HepG2 (cell line): ENCODE data around the gene USP20. TPM values are rescaled to one million over a fixed set of nuclear protein-coding genes. Genes with fewer than 3 reads are reported as not detected.

Experiments used
- CBFB ChIP-seq: sonication (generic); formaldehyde crosslinking; IDR thresholded peaks from 2 replicates; pipeline ENCODE4 v1.4.0; 2020; ENCODE audit warnings: missing genetic modification reagents
- CEBPG ChIP-seq: IDR thresholded peaks from 2 replicates; pipeline ENCODE4 v1.6.1; 2016
- CREB1 ChIP-seq, 2 experiments: fragments of 450-650 bp in 1 of 2; IDR thresholded peaks; 2 replicates each; pipeline ENCODE4 v1.6.1; 2016 to 2017; ENCODE audit warnings: control low read depth in 1 of 2, mild to moderate bottlenecking in 1 of 2, missing compliant biosample characterization in 1 of 2, missing genetic modification characterization in 1 of 2
- FOXK2 ChIP-seq: fragments of 450-650 bp; IDR thresholded peaks from 2 replicates; pipeline ENCODE4 v1.6.1; 2016
- GABPA ChIP-seq, 2 experiments: IDR thresholded peaks; 2 replicates each; pipeline ENCODE4 v1.6.1; 2011 to 2016; ENCODE audit warnings: low read depth in 2 of 2, low read length in 1 of 2, missing biosample characterization in 1 of 2, missing genetic modification characterization in 1 of 2
- HDAC6 ChIP-seq: fragments of 200-600 bp; sonication (generic); IDR thresholded peaks from 2 replicates; pipeline ENCODE4 v1.7.0; 2017; ENCODE audit warnings: mild to moderate bottlenecking, antibody characterized with exemption, low read length, low read depth
- JDP2 ChIP-seq: sonication (generic); formaldehyde crosslinking; IDR thresholded peaks from 2 replicates; pipeline ENCODE4 v1.8.1; 2022; ENCODE audit warnings: missing genetic modification reagents, borderline replicate concordance
- POGZ ChIP-seq: sonication (generic); formaldehyde crosslinking; IDR thresholded peaks from 2 replicates; pipeline ENCODE4 v1.4.0; 2020; ENCODE audit warnings: mild to moderate bottlenecking, missing genetic modification reagents
- POLR2A ChIP-seq, 2 experiments: IDR thresholded peaks; 2 replicates each; pipeline ENCODE4 v1.6.1; 2011; ENCODE audit warnings: low read depth in 2 of 2, low read length in 2 of 2, mild to moderate bottlenecking in 1 of 2, moderate library complexity in 1 of 2; ENCODE audit not compliant: insufficient read depth in 1 of 2
- REPIN1 ChIP-seq: sonication (generic); formaldehyde crosslinking; IDR thresholded peaks from 2 replicates; pipeline ENCODE4 v1.8.0; 2022; ENCODE audit warnings: missing genetic modification reagents, low read depth, mild to moderate bottlenecking, borderline replicate concordance
- SIN3A ChIP-seq: IDR thresholded peaks from 2 replicates; pipeline ENCODE4 v1.6.1; 2011; ENCODE audit warnings: low read depth, mild to moderate bottlenecking, control low read depth, low read length, borderline replicate concordance
- SYNCRIP ChIP-seq: fragments of 200-400 bp; formaldehyde crosslinking; IDR thresholded peaks from 2 replicates; pipeline ENCODE4 v1.6.1; 2018; ENCODE audit warnings: mild to moderate bottlenecking, low read depth, low read length; ENCODE audit not compliant: insufficient read depth
- ZMYM4 ChIP-seq: sonication (generic); formaldehyde crosslinking; IDR thresholded peaks from 2 replicates; pipeline ENCODE4 v1.8.1; 2023; ENCODE audit warnings: mild to moderate bottlenecking, missing genetic modification reagents
- polyA plus RNA-seq, 8 experiments: library from polyadenylated mRNA; depleted of rRNA in 3 of 8; stranded (reverse) in 7 of 8; unstranded in 1 of 8; fragments of >200 nt; fragmentation: Illumina TruSeq in 4 of 8; extraction: Trizol in 4 of 8; gene quantifications; 2 replicates each; pipeline versions ENCODE4 v1.2.1 to v1.2.3, GENCODE V29; 2011 to 2016; ENCODE audit warnings: low read depth in 4 of 8, missing spikeins in 1 of 8, mixed read lengths in 1 of 8; ENCODE audit not compliant: insufficient read depth in 1 of 8
- total RNA-seq, 5 experiments: library from RNA; depleted of rRNA; stranded (reverse); fragments of >200 nt; fragmentation: Illumina TruSeq; extraction: Trizol; gene quantifications; 2 replicates each; pipeline ENCODE4 v1.2.3, GENCODE V29; 2016; ENCODE audit warnings: low read depth in 1 of 5
- TF ChIP-seq, protein P1 (sequence below): IDR thresholded peaks from 2 replicates; pipeline ENCODE4 v1.6.1; 2016; ENCODE audit warnings: low read depth, control low read depth
- TF ChIP-seq, protein P2 (sequence below), 2 experiments: sonication (generic) in 1 of 2; formaldehyde crosslinking in 1 of 2; IDR thresholded peaks; 2 replicates each; pipeline versions ENCODE4 v1.6.1 to v1.9.0; 2014 to 2022; ENCODE audit warnings: antibody characterized with exemption in 1 of 2, borderline replicate concordance in 1 of 2, inconsistent platforms in 1 of 2, low read depth in 1 of 2, missing genetic modification reagents in 1 of 2
- TF ChIP-seq, protein P3 (sequence below): sonication (generic); formaldehyde crosslinking; IDR thresholded peaks from 2 replicates; pipeline ENCODE4 v1.9.0; 2021; ENCODE audit warnings: missing genetic modification reagents, mild to moderate bottlenecking, borderline replicate concordance
- TF ChIP-seq, protein P4 (sequence below): IDR thresholded peaks from 2 replicates; pipeline ENCODE4 v1.6.1; 2018; ENCODE audit warnings: missing genetic modification reagents, mild to moderate bottlenecking, missing compliant biosample characterization

USP20 gene
- total and polyA plus RNA-seq, 2 of the 13 experiments (the other 11 are each of a cell fraction or from before 2014, with no cell fraction given), result 4.4 to 5.9 TPM

- TF ChIP-seq, protein P1, sequence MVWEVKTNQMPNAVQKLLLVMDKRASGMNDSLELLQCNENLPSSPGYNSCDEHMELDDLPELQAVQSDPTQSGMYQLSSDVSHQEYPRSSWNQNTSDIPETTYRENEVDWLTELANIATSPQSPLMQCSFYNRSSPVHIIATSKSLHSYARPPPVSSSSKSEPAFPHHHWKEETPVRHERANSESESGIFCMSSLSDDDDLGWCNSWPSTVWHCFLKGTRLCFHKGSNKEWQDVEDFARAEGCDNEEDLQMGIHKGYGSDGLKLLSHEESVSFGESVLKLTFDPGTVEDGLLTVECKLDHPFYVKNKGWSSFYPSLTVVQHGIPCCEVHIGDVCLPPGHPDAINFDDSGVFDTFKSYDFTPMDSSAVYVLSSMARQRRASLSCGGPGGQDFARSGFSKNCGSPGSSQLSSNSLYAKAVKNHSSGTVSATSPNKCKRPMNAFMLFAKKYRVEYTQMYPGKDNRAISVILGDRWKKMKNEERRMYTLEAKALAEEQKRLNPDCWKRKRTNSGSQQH (CRISPR knock-in tag), result peak; percentile 68; the same call in 1 of the 2 replicates
- TF ChIP-seq POGZ (CRISPR knock-in tag) (no peak), REPIN1 (CRISPR knock-in tag) (peak; percentile 62), CEBPG (CRISPR knock-in tag) (no peak), GABPA (IDR thresholded peaks at IDR 0.05; ENCODE audit: low read depth, low read length) (peak; percentile 75), GABPA (CRISPR knock-in tag; IDR thresholded peaks at IDR 0.05; ENCODE audit: low read depth) (peak; percentile 80), SIN3A (peak; percentile 95), ZMYM4 (CRISPR knock-in tag) (0 out of 2 replicates have a peak, but pooled peaks have one; percentile 63), HDAC6 (no peak), FOXK2 (no peak), POLR2A (IDR thresholded peaks at IDR 0.05; ENCODE audit: insufficient read depth in 1 of 2, low read depth in 2 of 2, low read length in 2 of 2) (peak; percentile 88 to 92), JDP2 (CRISPR knock-in tag) (no peak), CREB1 (IDR thresholded peaks at IDR 0.05) (peak; percentile 93), CREB1 (CRISPR knock-in tag; IDR thresholded peaks at IDR 0.05) (peak; percentile 81; the same call in 1 of the 2 replicates), SYNCRIP (no peak), CBFB (peak; percentile 12; the same call in 1 of the 2 replicates)
- TF ChIP-seq, protein P2, sequence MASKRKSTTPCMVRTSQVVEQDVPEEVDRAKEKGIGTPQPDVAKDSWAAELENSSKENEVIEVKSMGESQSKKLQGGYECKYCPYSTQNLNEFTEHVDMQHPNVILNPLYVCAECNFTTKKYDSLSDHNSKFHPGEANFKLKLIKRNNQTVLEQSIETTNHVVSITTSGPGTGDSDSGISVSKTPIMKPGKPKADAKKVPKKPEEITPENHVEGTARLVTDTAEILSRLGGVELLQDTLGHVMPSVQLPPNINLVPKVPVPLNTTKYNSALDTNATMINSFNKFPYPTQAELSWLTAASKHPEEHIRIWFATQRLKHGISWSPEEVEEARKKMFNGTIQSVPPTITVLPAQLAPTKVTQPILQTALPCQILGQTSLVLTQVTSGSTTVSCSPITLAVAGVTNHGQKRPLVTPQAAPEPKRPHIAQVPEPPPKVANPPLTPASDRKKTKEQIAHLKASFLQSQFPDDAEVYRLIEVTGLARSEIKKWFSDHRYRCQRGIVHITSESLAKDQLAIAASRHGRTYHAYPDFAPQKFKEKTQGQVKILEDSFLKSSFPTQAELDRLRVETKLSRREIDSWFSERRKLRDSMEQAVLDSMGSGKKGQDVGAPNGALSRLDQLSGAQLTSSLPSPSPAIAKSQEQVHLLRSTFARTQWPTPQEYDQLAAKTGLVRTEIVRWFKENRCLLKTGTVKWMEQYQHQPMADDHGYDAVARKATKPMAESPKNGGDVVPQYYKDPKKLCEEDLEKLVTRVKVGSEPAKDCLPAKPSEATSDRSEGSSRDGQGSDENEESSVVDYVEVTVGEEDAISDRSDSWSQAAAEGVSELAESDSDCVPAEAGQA (IDR thresholded peaks at IDR 0.05; ENCODE audit: low read depth), result peak; percentile 74
- TF ChIP-seq, protein P2 (CRISPR knock-in tag; IDR thresholded peaks at IDR 0.05; ENCODE audit: borderline replicate concordance), result 0 out of 2 replicates have a peak, but pooled peaks have one; percentile 32
- TF ChIP-seq, protein P3, sequence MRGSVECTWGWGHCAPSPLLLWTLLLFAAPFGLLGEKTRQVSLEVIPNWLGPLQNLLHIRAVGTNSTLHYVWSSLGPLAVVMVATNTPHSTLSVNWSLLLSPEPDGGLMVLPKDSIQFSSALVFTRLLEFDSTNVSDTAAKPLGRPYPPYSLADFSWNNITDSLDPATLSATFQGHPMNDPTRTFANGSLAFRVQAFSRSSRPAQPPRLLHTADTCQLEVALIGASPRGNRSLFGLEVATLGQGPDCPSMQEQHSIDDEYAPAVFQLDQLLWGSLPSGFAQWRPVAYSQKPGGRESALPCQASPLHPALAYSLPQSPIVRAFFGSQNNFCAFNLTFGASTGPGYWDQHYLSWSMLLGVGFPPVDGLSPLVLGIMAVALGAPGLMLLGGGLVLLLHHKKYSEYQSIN (CRISPR knock-in tag), result no peak
- TF ChIP-seq, protein P4, sequence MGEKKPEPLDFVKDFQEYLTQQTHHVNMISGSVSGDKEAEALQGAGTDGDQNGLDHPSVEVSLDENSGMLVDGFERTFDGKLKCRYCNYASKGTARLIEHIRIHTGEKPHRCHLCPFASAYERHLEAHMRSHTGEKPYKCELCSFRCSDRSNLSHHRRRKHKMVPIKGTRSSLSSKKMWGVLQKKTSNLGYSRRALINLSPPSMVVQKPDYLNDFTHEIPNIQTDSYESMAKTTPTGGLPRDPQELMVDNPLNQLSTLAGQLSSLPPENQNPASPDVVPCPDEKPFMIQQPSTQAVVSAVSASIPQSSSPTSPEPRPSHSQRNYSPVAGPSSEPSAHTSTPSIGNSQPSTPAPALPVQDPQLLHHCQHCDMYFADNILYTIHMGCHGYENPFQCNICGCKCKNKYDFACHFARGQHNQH (CRISPR knock-in tag), result peak; percentile 27; the same call in 1 of the 2 replicates
Measured at GRCh38 chr9:129835128-129835859, at the start of gene USP20, which contains the start of gene C9orf78 (continued).
